ENCODE measurements around the gene PACC1. TPM values are rescaled to one million over a fixed set of nuclear protein-coding genes. Genes with fewer than 3 reads are reported as not detected.

PACC1 gene
- total RNA-seq, 1 donor from 2014 or later = 2.6 TPM

GRCh38 chr1:212415107-212415841 is 588 bp upstream of the PACC1 start:
- DNase-seq = no peak
- no peak for TF ChIP-seq CTCF (IDR thresholded peaks at IDR 0.05; ENCODE audit: borderline replicate concordance)
- H3K27ac ChIP-seq (replicated peaks) = peak overlapping the region; percentile 54
- no peaks in the 10 kb centered on the region for H3K9me3 ChIP-seq (replicated peaks)
- H3K27me3 ChIP-seq (ENCODE audit: low read depth) = no peaks in the 10 kb centered on the region
- intact Hi-C loops (cut with micrococcal nuclease) = no loop called here
- H3K36me3 ChIP-seq = peaks cover 14% of the 10 kb centered on the region
- peaks cover 19% of the 10 kb centered on the region for H3K4me1 ChIP-seq
- peak overlapping the region; percentile 95 for H3K4me3 ChIP-seq

GRCh38 chr1:212413902-212414327 is 771 bp downstream of the PACC1 start:
- intact Hi-C loops (cut with micrococcal nuclease) = no loop called here
- peaks cover 27% of the 10 kb centered on the region for H3K36me3 ChIP-seq
- no peak for TF ChIP-seq CTCF (IDR thresholded peaks at IDR 0.05; ENCODE audit: borderline replicate concordance)
- no peak for DNase-seq
- peaks cover 19% of the 10 kb centered on the region for H3K4me1 ChIP-seq
- H3K27ac ChIP-seq (replicated peaks) = no peak overlapping the region
- peak overlapping the region; percentile 95 for H3K4me3 ChIP-seq
- no peaks in the 10 kb centered on the region for H3K9me3 ChIP-seq (replicated peaks)
- H3K27me3 ChIP-seq (ENCODE audit: low read depth) = no peaks in the 10 kb centered on the region

DNA sequence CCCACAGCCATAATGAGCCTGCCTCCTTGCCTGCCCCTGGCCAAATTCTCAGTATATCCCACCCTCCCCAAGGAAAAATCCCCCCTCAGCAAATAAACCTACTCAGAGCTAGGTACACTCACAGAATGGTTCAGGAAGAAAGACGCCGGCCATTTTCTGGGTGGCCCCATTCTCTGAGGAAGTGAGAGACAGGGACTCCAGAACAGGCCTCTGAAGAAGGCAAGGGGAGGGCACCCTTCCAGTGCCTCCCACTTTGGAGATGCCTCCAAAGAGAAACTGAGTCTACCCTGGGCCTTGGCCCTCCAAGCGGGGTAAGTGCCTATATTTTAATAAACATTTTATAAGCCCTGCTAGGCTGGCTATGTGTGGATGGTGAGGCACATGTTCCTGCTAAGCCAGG is 2.3 kb downstream of the PACC1 start:
- H3K27ac ChIP-seq (replicated peaks) = no peak overlapping the region
- no peaks in the 10 kb centered on the region for H3K27me3 ChIP-seq (ENCODE audit: low read depth)
- DNase-seq = no peak
- H3K4me1 ChIP-seq = peaks cover 19% of the 10 kb centered on the region
- intact Hi-C loops (cut with micrococcal nuclease) = no loop called here
- no peaks in the 10 kb centered on the region for H3K9me3 ChIP-seq (replicated peaks)
- peaks cover 33% of the 10 kb centered on the region for H3K36me3 ChIP-seq
- no peak for TF ChIP-seq CTCF (IDR thresholded peaks at IDR 0.05; ENCODE audit: borderline replicate concordance)
- H3K4me3 ChIP-seq = no peak overlapping the region

DNA sequence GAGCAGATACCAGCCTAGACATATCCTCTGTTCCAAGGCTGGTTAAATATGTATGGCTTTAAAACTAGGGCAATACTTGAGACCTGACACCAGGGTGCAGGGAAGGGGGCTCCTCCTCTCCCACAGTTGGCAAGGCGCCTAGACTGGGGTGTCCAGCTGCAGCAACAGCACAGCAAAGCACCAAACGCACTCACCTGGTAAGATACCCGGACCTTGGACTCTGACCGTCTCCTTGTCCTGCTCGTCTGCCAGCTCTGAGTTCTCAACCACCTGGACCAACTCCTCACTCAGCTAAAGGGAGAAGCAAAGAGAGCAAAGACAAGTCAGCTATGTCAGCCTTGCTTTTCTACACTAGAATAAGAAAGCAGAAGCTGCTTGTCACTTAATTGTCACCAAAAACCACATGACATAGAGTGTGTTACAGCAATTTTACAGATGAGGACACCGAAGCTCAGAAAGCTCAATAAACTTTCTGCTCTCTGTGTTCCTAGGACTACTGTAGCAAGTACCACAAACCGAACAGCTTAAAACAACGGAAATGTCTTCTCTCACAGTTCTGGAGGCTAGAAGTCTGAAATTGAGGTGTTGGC is 4.4 kb downstream of the PACC1 start:
- H3K4me1 ChIP-seq = peaks cover 19% of the 10 kb centered on the region
- TF ChIP-seq CTCF (IDR thresholded peaks at IDR 0.05; ENCODE audit: borderline replicate concordance) = no peak
- H3K4me3 ChIP-seq = no peak overlapping the region
- intact Hi-C loops (cut with micrococcal nuclease) = no loop called here
- peaks cover 5% of the 10 kb centered on the region for H3K9me3 ChIP-seq (replicated peaks)
- no peaks in the 10 kb centered on the region for H3K27me3 ChIP-seq (ENCODE audit: low read depth)
- peaks cover 49% of the 10 kb centered on the region for H3K36me3 ChIP-seq
- no peak for DNase-seq
- no peak overlapping the region for H3K27ac ChIP-seq (replicated peaks)

- intact Hi-C loops (cut with micrococcal nuclease) = no loop called here
- no peak for DNase-seq
- Histone ChIP-seq H3K9me3 (replicated peaks) (peaks cover 6% of the 10 kb centered on the region), H3K27me3 (ENCODE audit: low read depth) (no peaks in the 10 kb centered on the region), H3K4me1 (peaks cover 7% of the 10 kb centered on the region), H3K27ac (replicated peaks) (no peak overlapping the region), H3K36me3 (peaks cover 20% of the 10 kb centered on the region), H3K4me3 (no peak overlapping the region)
- TF ChIP-seq CTCF (IDR thresholded peaks at IDR 0.05; ENCODE audit: borderline replicate concordance) = no peak
Observed at GRCh38 chr1:212402666-212403321, 11.9 kb downstream of the PACC1 start.
